ENCODE measurements around the gene WNK2. TPM values are rescaled to one million over a fixed set of nuclear protein-coding genes. Genes with fewer than 3 reads are reported as not detected.
A peak's percentile ranks its signal among the peaks of the same experiment; 100 is the strongest.

The WNK2 gene
- total RNA-seq, 8 experiments from 2014 or later = 0.77 to 34.3 (median 19.2) TPM

DNA sequence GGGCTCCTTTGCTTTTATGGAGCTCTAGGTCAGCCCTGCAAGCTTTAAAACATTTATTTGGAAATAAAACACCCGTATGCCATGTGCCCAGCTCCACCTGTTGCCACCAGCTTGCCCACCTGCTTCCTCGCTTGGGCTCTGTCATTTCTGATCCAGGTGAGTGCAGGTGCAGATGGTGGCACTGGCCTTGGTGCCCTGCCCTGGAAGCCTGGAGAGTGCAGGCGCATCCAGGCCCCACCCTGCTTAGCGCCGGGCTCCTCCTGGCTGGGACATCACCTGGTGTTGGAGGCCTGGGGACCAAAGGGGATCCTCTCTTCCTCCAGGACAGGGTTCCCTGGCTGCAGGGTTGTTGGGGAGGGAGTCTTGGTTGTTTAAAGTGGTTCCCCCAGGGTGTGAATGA, 35.8 kb downstream of the WNK2 start:
- Histone ChIP-seq H3K27ac (no peak overlapping the region), H3K4me1 (replicated peaks in 1 of 2) (peaks cover 17% of the 10 kb centered on the region in 2 donors), H3K4me3 (no peak overlapping the region)
- in situ Hi-C loops (cut with MboI; ENCODE audit: low pct_unique_long_range_greater_than_20kb in 2 of 9, low sequenced_read_pairs in 9 of 9, unreplicated experiment in 9 of 9) = no loop called here
- ATAC-seq (replicated peaks in 6 of 8) = no peak
- WGBS, 10 experiments = 100% methylated on average over 1 to 4 of the region's 5 CpGs; no CpG with 5 or more reads in 8 of the 10 experiments

DNA sequence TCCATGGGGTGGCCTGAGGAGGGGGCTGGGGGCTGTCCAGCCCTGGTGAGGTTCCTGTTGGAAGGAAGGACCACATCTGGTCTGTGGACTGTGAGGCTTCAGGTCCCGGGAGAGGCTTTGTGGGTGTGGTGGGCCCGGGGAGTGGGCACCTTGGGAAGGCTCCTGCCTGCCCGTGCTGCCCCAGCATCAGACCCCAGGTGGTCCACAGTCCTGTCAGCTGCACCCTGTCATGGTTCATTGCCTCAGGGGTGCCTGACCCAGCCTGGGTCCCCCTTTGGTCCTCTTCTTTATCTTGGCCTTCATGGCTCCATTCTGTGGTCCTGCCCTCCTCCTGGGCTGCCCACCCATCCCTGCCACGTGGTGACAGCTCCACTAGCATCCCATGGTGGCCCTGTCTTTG, 36.7 kb downstream of the WNK2 start:
- in situ Hi-C loops (cut with MboI; ENCODE audit: low pct_unique_long_range_greater_than_20kb in 2 of 9, low sequenced_read_pairs in 9 of 9, unreplicated experiment in 9 of 9) = no loop called here
- ATAC-seq (replicated peaks in 6 of 8) = no peak
- WGBS, 10 experiments = 73% methylated on average over 2 of the region's 4 CpGs; no CpG with 5 or more reads in 9 of the 10 experiments
- no peak overlapping the region for H3K4me3 ChIP-seq
- no peak overlapping the region for H3K27ac ChIP-seq
- H3K4me1 ChIP-seq (replicated peaks in 1 of 2) = peaks cover 19 to 21% of the 10 kb centered on the region in 2 donors

DNA sequence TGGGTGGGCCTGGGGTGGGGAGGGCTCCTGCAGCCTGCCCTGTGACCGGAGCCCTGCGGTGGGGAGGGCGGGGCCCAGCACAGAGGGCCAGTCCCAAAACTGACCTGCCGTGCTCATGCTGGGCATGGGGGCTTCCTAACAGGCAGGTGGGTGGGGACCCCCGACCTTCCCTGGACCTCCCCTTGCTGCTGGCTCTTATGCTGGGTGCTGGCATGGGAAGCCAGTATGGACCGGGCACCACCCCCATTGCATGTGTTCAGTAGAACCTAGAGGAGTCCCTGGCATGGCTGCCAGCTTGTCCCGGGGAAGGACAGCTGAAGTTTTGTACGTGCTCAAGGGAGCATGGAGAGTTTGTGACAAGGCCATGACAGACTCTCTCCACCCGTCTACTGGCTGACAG, 37.1 kb downstream of the WNK2 start:
- in situ Hi-C loops (cut with MboI; ENCODE audit: low pct_unique_long_range_greater_than_20kb in 2 of 9, low sequenced_read_pairs in 9 of 9, unreplicated experiment in 9 of 9) = no loop called here
- no peak for ATAC-seq (replicated peaks in 6 of 8)
- H3K4me1 ChIP-seq (replicated peaks in 1 of 2) = peaks cover 19 to 22% of the 10 kb centered on the region in 2 donors
- H3K27ac ChIP-seq = no peak overlapping the region
- H3K4me3 ChIP-seq = no peak overlapping the region
- 80 to 100% (median 93%) methylated on average over 1 to 7 of the region's 9 CpGs; no CpG with 5 or more reads in 6 of the 10 experiments for WGBS, 10 experiments

DNA sequence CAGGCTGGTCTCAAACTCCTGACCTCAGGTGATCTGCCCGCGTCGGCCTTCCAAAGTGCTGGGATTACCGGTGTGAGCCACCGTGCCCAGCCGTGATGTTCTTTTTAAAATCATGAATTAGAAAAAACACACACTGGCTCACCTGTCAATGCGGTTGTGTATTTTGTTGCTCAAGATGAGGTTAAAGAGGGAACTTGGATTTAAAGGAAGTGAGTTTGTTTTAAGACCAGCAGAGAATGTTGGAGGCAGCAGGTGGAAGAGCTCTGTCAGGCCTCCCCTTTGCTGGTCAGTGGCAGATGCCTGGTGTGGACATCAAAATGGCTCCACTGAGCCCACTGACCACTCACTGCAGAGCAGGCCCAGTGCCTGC, 38.9 kb downstream of the WNK2 start:
- in situ Hi-C loops (cut with MboI; ENCODE audit: low pct_unique_long_range_greater_than_20kb in 2 of 9, low sequenced_read_pairs in 9 of 9, unreplicated experiment in 9 of 9) = no loop called here
- Histone ChIP-seq H3K27ac (no peak overlapping the region), H3K4me3 (no peak overlapping the region), H3K4me1 (replicated peaks in 1 of 2) (peaks cover 19 to 22% of the 10 kb centered on the region in 2 donors)
- no peak for ATAC-seq (replicated peaks in 6 of 8)
- WGBS, 10 experiments = 86 to 100% (median 98%) methylated on average over 1 to 7 of the region's 7 CpGs; no CpG with 5 or more reads in 4 of the 10 experiments

DNA sequence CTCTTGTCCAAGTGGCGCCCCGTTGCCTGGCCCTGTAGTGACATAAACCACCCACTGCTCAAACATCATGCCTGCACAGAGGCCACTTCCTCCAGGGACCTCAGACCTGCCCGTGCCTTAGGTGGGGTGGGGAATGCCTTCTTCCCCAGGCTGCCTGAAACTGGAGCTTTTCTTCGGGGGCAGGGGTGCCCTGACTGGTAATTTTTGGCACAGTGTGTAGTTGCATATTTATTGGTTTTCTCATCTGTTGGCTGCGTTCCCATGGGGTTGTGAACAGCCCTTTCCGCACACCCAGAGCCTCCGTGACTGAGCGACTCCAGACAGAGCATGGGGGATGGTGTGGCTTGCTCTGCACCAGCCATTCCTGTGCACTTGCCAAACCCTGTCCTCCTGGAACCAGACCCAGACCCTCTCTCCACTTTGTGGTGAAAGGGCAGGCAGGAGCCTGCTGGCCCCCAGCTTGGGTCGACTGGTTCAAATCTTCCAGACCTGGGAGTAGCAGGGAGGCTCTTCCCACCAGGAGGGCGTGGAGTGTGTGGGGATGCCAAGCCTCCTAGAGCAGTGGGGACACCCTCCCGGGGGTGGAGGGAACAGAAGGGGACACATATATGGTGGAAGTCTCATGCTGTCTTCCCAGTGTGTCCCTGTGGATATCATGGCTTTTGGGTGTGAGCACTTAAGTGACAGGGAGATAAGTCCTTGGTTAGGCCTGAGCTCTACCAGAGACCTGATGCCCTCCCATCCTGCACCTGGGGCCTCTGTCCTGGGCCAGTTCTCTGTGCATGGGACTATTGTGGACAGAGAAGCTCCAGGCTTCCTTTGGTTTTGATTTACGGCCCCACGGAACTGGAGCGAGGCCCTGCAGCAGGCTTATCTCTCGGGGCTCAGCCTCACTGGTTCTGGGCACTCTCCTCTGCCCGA, 39.6 kb downstream of the WNK2 start:
- in situ Hi-C loops (cut with MboI; ENCODE audit: low pct_unique_long_range_greater_than_20kb in 2 of 9, low sequenced_read_pairs in 9 of 9, unreplicated experiment in 9 of 9) = no loop called here

DNA sequence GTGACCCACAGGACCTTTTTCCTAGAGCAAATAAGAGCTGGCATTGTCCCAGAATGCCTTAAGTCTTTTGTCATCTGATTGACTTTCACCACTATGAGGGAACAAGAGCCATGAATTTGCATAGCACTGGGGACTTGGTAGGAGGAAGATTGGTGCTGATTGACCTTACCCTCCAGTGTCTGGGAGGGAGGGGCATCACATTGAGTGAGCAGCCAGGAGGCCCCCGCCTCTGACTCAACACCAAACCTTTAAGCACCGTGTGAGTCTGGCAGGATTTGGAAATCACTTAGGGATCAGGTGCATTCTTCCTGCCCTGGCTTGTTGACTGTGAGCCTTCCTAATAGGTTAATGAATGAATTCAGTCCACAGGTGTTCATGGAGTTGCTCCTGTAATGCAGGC, 40.7 kb downstream of the WNK2 start:
- Histone ChIP-seq H3K4me1 (replicated peaks in 1 of 2) (peaks cover 19 to 22% of the 10 kb centered on the region in 2 donors), H3K4me3 (no peak overlapping the region), H3K27ac (no peak overlapping the region)
- in situ Hi-C loops (cut with MboI; ENCODE audit: low pct_unique_long_range_greater_than_20kb in 2 of 9, low sequenced_read_pairs in 9 of 9, unreplicated experiment in 9 of 9) = no loop called here
- 0 to 40% (median 30%) methylated on average over 1 to 2 of the region's 2 CpGs; no CpG with 5 or more reads in 7 of the 10 experiments for WGBS, 10 experiments
- peak in 4 of 8 experiments; percentile 31 to 49 (median 40) for ATAC-seq (replicated peaks in 6 of 8)

More for the DNA sequence above, 39.6 kb downstream of the WNK2 start:
- WGBS, 10 experiments = 0 to 89% (median 71%) methylated on average over 1 to 6 of the region's 16 CpGs; no CpG with 5 or more reads in 5 of the 10 experiments
- Histone ChIP-seq H3K4me1 (replicated peaks in 1 of 2) (peaks cover 19 to 22% of the 10 kb centered on the region in 2 donors), H3K4me3 (no peak overlapping the region), H3K27ac (no peak overlapping the region)
- peak; percentile 42 to 97 (median 76) for ATAC-seq (replicated peaks in 6 of 8)

DNA sequence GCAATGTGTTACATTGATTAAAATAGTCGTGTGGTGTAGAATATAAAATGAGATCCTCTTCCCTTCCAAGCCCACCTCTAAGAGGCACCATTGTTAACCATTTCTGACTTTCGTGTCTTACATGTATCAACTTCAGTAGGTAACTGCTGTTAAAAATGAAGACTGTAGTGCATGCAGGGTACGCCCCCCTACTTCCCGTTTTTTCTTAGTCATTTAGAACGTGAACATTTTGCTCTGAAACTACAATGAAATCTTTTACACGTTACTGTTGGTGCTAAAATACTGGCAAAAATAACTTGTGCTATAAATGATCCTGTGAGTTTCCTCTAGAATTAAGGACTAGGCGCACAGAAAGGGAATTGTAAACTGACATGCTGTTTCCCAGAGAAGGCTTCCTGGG, 41.5 kb downstream of the WNK2 start:
- in situ Hi-C loops (cut with MboI; ENCODE audit: low pct_unique_long_range_greater_than_20kb in 2 of 9, low sequenced_read_pairs in 9 of 9, unreplicated experiment in 9 of 9) = no loop called here
- WGBS, 10 experiments = 0 to 96% (median 78%) methylated on average over 1 to 7 of the region's 7 CpGs; no CpG with 5 or more reads in 2 of the 10 experiments
- no peak overlapping the region for H3K4me3 ChIP-seq
- no peak for ATAC-seq (replicated peaks in 6 of 8)
- peaks cover 19 to 22% of the 10 kb centered on the region in 2 donors for H3K4me1 ChIP-seq (replicated peaks in 1 of 2)
- no peak overlapping the region for H3K27ac ChIP-seq

DNA sequence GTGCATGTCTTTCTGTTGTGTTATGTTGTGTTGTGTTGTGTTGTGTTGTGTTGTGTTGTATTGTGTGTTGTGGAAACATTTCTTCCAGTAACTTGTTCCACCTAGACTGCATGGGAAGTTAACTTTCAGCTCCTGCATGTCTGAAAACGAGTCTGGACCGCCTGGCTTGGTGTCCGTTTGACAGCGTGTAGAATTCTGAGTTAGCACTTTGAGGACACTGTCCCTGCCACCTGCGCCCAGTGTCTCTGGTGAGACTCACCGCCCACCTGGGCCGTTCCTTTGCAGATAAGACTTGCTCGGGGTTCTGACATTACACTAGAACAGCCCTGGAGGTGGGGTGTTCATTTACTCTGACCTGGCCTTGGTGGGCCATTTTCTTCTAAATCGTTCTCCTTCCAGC, 42.0 kb downstream of the WNK2 start:
- 13 to 100% (median 79%) methylated on average over 1 to 9 of the region's 9 CpGs; no CpG with 5 or more reads in 1 of the 10 experiments for WGBS, 10 experiments
- H3K27ac ChIP-seq = no peak overlapping the region
- no peak overlapping the region for H3K4me3 ChIP-seq
- in situ Hi-C loops (cut with MboI; ENCODE audit: low pct_unique_long_range_greater_than_20kb in 2 of 9, low sequenced_read_pairs in 9 of 9, unreplicated experiment in 9 of 9) = no loop called here
- no peak for ATAC-seq (replicated peaks in 6 of 8)
- H3K4me1 ChIP-seq (replicated peaks in 1 of 2) = peaks cover 19 to 22% of the 10 kb centered on the region in 2 donors

DNA sequence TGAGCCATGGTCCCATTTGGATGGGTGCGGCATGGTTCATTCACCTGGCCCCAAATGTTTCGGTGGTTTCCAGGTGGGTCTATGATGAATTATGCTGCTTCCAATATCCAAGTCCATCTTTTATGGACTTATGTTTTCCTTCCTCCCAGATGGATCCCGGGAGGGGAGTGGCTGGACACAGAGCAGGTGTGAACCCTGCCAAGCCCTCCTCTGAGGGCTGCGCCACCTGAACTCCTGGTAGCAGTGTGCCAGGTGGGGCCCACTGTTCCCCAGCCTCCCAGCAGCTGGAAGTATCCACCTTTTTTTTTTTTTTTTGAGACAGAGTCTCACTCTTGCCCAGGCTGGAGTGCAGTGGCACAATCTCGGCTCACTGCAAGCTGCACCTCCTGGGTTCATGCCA, 42.9 kb downstream of the WNK2 start:
- Histone ChIP-seq H3K4me3 (no peak overlapping the region), H3K27ac (no peak overlapping the region), H3K4me1 (replicated peaks in 1 of 2) (peaks cover 19 to 22% of the 10 kb centered on the region in 2 donors)
- in situ Hi-C loops (cut with MboI; ENCODE audit: low pct_unique_long_range_greater_than_20kb in 2 of 9, low sequenced_read_pairs in 9 of 9, unreplicated experiment in 9 of 9) = no loop called here
- WGBS, 10 experiments = 18 to 100% (median 82%) methylated on average over 2 to 4 of the region's 5 CpGs; no CpG with 5 or more reads in 6 of the 10 experiments
- no peak for ATAC-seq (replicated peaks in 6 of 8)

DNA sequence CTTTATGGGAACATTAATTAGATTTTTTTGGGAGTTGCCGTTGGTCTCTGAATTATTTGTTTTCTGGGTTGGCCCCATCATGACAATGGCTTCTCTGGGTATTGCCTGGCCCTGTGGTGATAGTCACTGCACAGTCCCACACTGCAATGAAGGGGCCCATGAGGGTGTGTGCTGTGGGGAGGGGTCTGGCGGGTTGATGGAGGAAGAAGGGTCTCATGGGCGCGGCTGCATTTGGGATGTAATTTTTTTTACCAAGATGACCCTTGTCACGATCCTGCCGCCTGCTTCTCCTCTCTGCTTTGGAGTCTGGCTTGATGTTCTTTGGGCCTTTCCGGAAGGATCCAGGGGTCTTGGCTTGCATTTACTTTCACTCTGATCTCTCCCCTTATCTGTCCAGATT, 44.1 kb downstream of the WNK2 start:
- H3K4me3 ChIP-seq = no peak overlapping the region
- no peak for ATAC-seq (replicated peaks in 6 of 8)
- 63 to 100% (median 92%) methylated on average over 2 to 6 of the region's 7 CpGs; no CpG with 5 or more reads in 2 of the 10 experiments for WGBS, 10 experiments
- no peak overlapping the region for H3K27ac ChIP-seq
- peaks cover 18 to 22% of the 10 kb centered on the region in 2 donors for H3K4me1 ChIP-seq (replicated peaks in 1 of 2)
- in situ Hi-C loops (cut with MboI; ENCODE audit: low pct_unique_long_range_greater_than_20kb in 2 of 9, low sequenced_read_pairs in 9 of 9, unreplicated experiment in 9 of 9) = no loop called here

DNA sequence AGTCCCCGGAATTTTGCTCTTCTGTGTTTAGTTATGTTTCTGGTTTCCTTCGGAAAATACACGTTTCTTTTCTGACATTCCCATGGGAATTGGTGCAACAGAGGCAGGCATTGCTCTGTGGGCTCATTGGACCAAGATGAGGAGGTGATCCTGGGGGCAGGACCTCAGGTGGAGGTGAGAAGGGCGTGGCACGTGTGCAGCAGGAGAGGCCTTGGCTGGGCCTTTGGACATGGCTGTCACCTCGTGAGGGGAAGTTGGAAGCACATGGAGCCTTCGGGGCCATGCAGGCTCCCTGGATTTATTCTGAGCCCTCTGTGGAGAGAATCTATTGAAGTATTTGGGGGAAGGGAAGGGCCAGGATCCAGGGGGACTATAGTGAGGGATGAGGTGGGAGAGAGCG, 44.5 kb downstream of the WNK2 start:
- in situ Hi-C loops (cut with MboI; ENCODE audit: low pct_unique_long_range_greater_than_20kb in 2 of 9, low sequenced_read_pairs in 9 of 9, unreplicated experiment in 9 of 9) = no loop called here
- no peak overlapping the region for H3K27ac ChIP-seq
- H3K4me3 ChIP-seq = no peak overlapping the region
- ATAC-seq (replicated peaks in 6 of 8) = no peak
- WGBS, 10 experiments = 10 to 100% (median 85%) methylated on average over 1 to 6 of the region's 8 CpGs; no CpG with 5 or more reads in 2 of the 10 experiments
- H3K4me1 ChIP-seq (replicated peaks in 1 of 2) = peaks cover 14 to 18% of the 10 kb centered on the region in 2 donors

DNA sequence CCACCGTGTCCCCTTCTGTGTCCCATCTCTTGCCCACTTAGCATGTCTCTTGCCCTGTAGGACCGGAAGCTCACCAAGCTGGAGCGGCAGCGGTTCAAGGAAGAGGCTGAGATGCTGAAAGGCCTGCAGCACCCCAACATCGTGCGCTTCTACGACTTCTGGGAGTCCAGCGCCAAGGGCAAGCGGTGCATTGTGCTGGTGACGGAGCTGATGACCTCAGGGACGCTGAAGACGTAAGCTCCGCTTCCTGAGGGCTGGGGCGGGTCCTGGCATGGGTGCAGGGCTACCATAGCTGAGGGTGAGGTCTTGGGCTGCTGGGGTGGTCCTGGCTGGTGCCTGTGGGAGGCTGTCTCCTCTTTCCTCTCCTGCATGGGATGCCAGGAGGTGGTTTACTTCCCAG, 45.7 kb downstream of the WNK2 start:
- WGBS, 10 experiments = 47 to 80% (median 62%) methylated on average over 3 of the region's 14 CpGs; no CpG with 5 or more reads in 7 of the 10 experiments
- ATAC-seq (replicated peaks in 6 of 8) = no peak
- no peak overlapping the region for H3K4me3 ChIP-seq
- H3K4me1 ChIP-seq (replicated peaks in 1 of 2) = peaks cover 2 to 6% of the 10 kb centered on the region in 2 donors
- in situ Hi-C loops (cut with MboI; ENCODE audit: low pct_unique_long_range_greater_than_20kb in 2 of 9, low sequenced_read_pairs in 9 of 9, unreplicated experiment in 9 of 9) = no loop called here
- no peak overlapping the region for H3K27ac ChIP-seq

DNA sequence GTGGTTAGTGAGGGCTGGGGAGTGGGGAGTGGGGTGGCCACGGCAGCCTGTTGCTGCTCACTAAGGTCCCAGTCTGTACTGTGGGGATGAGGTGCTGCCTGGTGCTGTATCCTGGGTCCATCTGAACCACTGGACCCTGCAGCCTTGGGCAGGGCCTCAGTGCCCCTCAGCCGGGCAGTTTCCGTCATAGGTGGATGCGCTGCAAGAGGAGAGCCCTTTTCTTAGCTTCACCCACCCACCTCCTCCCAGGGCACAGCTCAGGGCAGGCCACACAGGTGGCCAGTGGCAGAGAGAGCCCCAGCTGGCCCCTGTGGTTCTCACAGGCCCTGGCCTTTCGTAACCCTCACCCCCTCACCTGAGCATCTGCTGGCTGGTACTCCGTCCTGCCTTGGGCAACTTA, 46.2 kb downstream of the WNK2 start:
- no peak for ATAC-seq (replicated peaks in 6 of 8)
- peaks cover 0 to 5% of the 10 kb centered on the region in 2 donors for H3K4me1 ChIP-seq (replicated peaks in 1 of 2)
- in situ Hi-C loops (cut with MboI; ENCODE audit: low pct_unique_long_range_greater_than_20kb in 2 of 9, low sequenced_read_pairs in 9 of 9, unreplicated experiment in 9 of 9) = no loop called here

More for the DNA sequence above, 46.2 kb downstream of the WNK2 start:
- WGBS, 10 experiments = 40 to 100% methylated on average over 1 of the region's 6 CpGs; no CpG with 5 or more reads in 8 of the 10 experiments
- Histone ChIP-seq H3K4me3 (no peak overlapping the region), H3K27ac (no peak overlapping the region)
